ENCODE measurements around the gene ACAA1. TPM values are rescaled to one million over a fixed set of nuclear protein-coding genes. Genes with fewer than 3 reads are reported as not detected.

The ACAA1 gene
- total and polyA plus RNA-seq, 9 of the 15 experiments (the other 6 are each of a cell fraction or from before 2014, with no cell fraction given) = 4.0 to 88.9 (median 57.2) TPM

- TF ChIP-seq PBX2 (CRISPR knock-in tag; IDR thresholded peaks at IDR 0.05; ENCODE audit: low read depth) (peak; percentile 38; the same call in 1 of the 2 replicates), PBX2 (tag; conservative IDR thresholded peaks at IDR 0.05; ENCODE audit: low read depth) (peak; percentile 58), ELK1 (CRISPR knock-in tag; IDR thresholded peaks at IDR 0.05) (no peak), ERF (CRISPR knock-in tag; IDR thresholded peaks at IDR 0.05) (peak; percentile 70), HDAC2 (IDR thresholded peaks at IDR 0.05) (peak; percentile 56; the same call in 1 of the 2 replicates), PPARD (CRISPR knock-in tag; IDR thresholded peaks at IDR 0.05) (no peak), PURB (CRISPR knock-in tag; IDR thresholded peaks at IDR 0.05; ENCODE audit: low read depth) (no peak), NCOA6 (IDR thresholded peaks at IDR 0.05) (no peak; the same call in 1 of the 2 replicates), ZNF24 (IDR thresholded peaks at IDR 0.05) (no peak), CHCHD3 (CRISPR knock-in tag; IDR thresholded peaks at IDR 0.05) (no peak), PYGO2 (tag; IDR thresholded peaks at IDR 0.05) (no peak), KHSRP (IDR thresholded peaks at IDR 0.05) (no peak), RERE (CRISPR knock-in tag; IDR thresholded peaks at IDR 0.05; ENCODE audit: borderline replicate concordance) (no peak), ZNF384 (IDR thresholded peaks at IDR 0.05; ENCODE audit: low read depth, low read length) (no peak), TCF7L2 (IDR thresholded peaks at IDR 0.05; ENCODE audit: low read depth, low read length) (no peak), PHF8 (IDR thresholded peaks at IDR 0.05; ENCODE audit: borderline replicate concordance, low read length) (peak; percentile 89; the same call in 1 of the 2 replicates), ZNF449 (CRISPR knock-in tag; IDR thresholded peaks at IDR 0.05) (no peak; the same call in 1 of the 2 replicates), ZNF830 (CRISPR knock-in tag; IDR thresholded peaks at IDR 0.05) (no peak)
Observed at GRCh38 chr3:38136777-38137614, at the start of gene ACAA1 (continued).

Measured in K562 (cell line).